Mesothelial cell of epicardium (in vitro differentiated cells): ENCODE measurements around the gene GRK3. TPM values are rescaled to one million over a fixed set of nuclear protein-coding genes. Genes with fewer than 3 reads are reported as not detected.

Experiments used
- DNase-seq, 2 experiments: peaks; one replicate each; pipeline ENCODE4 v3.0.0; 2021; ENCODE audit warnings: low spot score in 2 of 2; ENCODE audit not compliant: unreplicated experiment in 2 of 2
- H3K27ac Mint-ChIP-seq: 2 replicates; pipeline ENCODE4 v1.8.0; 2021; ENCODE audit warnings: mixed read lengths
- H3K27me3 Mint-ChIP-seq: 2 replicates; pipeline ENCODE4 v1.8.0; 2021; ENCODE audit warnings: low read depth, mixed read lengths
- H3K36me3 Mint-ChIP-seq: 2 replicates; pipeline ENCODE4 v1.8.0; 2021; ENCODE audit warnings: mixed read lengths
- H3K4me1 Mint-ChIP-seq: 2 replicates; pipeline ENCODE4 v1.8.0; 2021; ENCODE audit warnings: mixed read lengths
- H3K4me3 Mint-ChIP-seq: 2 replicates; pipeline ENCODE4 v1.8.0; 2021; ENCODE audit warnings: mild to moderate bottlenecking, moderate library complexity, mixed read lengths
- H3K9me3 Mint-ChIP-seq: 2 replicates; pipeline ENCODE4 v1.8.0; 2021; ENCODE audit warnings: mixed read lengths
- total RNA-seq: library from RNA; stranded (reverse); gene quantifications from 3 replicates; pipeline ENCODE4 v1.2.1, GENCODE V29; 2021
- TF ChIP-seq, protein P1 (sequence below): fragments of 200-600 bp; sonication (generic); IDR thresholded peaks from one replicate; pipeline ENCODE4 v1.5.0; 2021; ENCODE audit warnings: antibody characterized with exemption; ENCODE audit not compliant: unreplicated experiment

GRK3 gene
- total RNA-seq, 1 donor from 2014 or later, result 13.8 TPM

DNA sequence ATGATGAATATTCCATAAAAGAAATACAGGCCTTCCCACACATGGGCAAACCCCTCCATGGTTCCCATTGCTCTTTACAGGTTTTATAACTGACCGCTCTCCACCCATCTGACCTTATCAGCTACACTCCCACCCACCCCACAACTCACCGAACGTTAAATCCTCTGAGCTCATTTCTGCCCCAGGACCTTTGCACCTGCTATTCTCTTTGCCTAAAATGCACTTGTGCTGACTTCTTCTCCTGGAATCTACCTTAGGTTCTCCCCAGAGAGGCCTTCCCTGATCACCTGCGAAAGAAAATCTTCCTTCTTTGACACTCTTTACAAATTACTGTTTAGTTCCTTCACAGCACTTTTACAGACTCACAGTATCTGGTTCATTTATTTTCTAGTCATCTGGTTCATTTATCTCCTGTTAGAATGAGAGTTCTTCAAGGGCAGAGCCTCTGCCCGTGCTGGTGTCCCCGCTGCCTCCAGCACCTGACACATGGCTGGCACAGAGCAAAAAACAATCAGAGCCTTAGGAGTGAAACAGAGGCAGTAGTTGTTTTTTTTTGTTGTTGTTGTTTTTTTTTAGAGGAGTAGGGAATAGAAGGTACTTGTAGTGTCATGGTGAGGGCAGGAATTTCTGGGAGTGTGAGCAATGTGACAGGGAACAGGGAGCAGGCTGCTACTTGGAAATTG lies 21.6 kb upstream of the GRK3 start:
- Mint-ChIP-seq H3K4me1 (peaks cover 25% of the 10 kb centered on the region), H3K9me3 (peaks cover 17% of the 10 kb centered on the region), H3K4me3 (no peak overlapping the region), H3K27me3 (no peaks in the 10 kb centered on the region), H3K36me3 (no peaks in the 10 kb centered on the region), H3K27ac (no peak overlapping the region)
- TF ChIP-seq, protein P1, sequence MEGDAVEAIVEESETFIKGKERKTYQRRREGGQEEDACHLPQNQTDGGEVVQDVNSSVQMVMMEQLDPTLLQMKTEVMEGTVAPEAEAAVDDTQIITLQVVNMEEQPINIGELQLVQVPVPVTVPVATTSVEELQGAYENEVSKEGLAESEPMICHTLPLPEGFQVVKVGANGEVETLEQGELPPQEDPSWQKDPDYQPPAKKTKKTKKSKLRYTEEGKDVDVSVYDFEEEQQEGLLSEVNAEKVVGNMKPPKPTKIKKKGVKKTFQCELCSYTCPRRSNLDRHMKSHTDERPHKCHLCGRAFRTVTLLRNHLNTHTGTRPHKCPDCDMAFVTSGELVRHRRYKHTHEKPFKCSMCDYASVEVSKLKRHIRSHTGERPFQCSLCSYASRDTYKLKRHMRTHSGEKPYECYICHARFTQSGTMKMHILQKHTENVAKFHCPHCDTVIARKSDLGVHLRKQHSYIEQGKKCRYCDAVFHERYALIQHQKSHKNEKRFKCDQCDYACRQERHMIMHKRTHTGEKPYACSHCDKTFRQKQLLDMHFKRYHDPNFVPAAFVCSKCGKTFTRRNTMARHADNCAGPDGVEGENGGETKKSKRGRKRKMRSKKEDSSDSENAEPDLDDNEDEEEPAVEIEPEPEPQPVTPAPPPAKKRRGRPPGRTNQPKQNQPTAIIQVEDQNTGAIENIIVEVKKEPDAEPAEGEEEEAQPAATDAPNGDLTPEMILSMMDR, result no peak
- DNase-seq, result no peak

DNA sequence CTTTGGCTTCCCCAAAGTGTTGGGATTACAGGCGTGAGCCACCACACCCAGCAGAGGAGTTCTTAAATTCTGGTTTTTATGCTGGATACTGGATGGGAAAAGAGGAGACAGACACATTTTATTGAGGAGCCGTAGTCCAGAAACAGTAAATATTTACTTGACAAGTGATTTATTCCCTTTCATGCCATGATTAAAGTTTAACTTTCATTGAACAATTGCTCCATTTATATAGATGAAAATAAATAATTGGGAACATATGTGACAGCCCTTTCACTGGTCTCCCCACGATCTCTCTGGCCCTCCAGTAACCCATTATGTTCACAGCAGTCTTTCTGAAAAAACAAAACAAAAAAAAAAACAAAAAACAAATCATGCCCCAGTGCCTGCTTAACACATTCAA lies 19.3 kb upstream of the GRK3 start:
- H3K9me3 Mint-ChIP-seq, result peaks cover 17% of the 10 kb centered on the region
- TF ChIP-seq, protein P1, result no peak
- H3K27me3 Mint-ChIP-seq, result no peaks in the 10 kb centered on the region
- H3K4me1 Mint-ChIP-seq, result peaks cover 31% of the 10 kb centered on the region
- no peaks in the 10 kb centered on the region for H3K36me3 Mint-ChIP-seq
- no peak overlapping the region for H3K27ac Mint-ChIP-seq
- no peak overlapping the region for H3K4me3 Mint-ChIP-seq
- no peak for DNase-seq

DNA sequence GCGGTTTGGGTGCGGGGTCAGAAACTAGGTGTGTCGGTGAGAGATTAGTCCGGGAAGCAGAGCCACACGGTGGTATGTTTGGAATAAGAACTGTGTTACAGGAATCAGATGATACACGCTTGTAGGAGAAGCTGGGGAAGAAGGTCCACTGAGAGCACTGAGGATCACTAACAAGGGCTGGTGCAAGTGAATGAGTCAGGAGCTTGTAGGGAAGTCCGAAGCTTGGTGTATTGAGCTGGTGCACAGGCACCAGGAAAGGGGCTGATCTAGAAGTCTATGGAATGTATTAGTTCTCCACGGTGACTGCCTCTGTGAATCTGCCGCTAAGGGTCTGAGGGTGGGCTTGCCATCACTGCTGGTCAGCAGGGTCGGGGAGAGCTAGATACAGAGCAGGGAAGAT lies 18.8 kb upstream of the GRK3 start:
- H3K4me3 Mint-ChIP-seq, result no peak overlapping the region
- no peak for DNase-seq
- peaks cover 31% of the 10 kb centered on the region for H3K4me1 Mint-ChIP-seq
- peaks cover 17% of the 10 kb centered on the region for H3K9me3 Mint-ChIP-seq
- no peaks in the 10 kb centered on the region for H3K36me3 Mint-ChIP-seq
- no peak overlapping the region for H3K27ac Mint-ChIP-seq
- no peaks in the 10 kb centered on the region for H3K27me3 Mint-ChIP-seq
- TF ChIP-seq, protein P1, result no peak

DNA sequence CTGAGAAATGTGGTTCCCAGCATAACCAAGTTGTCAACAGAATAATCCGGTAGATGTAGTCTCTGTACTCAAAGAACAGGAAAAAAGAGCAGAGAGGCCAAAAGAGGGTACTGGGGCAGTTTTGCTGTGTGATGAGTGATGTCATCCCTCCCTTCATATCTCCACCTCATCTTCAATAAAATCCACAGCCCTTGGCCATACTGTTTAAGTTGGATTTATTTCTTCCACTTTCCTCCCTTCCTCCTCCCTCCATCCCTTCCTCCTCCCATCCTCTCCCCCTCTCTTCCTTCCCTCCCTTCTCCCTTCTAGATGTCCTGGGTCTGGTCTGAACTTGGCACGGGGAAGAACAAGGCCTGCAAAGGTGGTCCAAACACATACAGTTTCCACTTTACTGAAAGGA lies 18.2 kb upstream of the GRK3 start:
- Mint-ChIP-seq H3K36me3 (no peaks in the 10 kb centered on the region), H3K27me3 (no peaks in the 10 kb centered on the region), H3K27ac (no peak overlapping the region), H3K4me3 (no peak overlapping the region), H3K9me3 (peaks cover 15% of the 10 kb centered on the region), H3K4me1 (peaks cover 31% of the 10 kb centered on the region)
- no peak for DNase-seq
- TF ChIP-seq, protein P1, result no peak

DNA sequence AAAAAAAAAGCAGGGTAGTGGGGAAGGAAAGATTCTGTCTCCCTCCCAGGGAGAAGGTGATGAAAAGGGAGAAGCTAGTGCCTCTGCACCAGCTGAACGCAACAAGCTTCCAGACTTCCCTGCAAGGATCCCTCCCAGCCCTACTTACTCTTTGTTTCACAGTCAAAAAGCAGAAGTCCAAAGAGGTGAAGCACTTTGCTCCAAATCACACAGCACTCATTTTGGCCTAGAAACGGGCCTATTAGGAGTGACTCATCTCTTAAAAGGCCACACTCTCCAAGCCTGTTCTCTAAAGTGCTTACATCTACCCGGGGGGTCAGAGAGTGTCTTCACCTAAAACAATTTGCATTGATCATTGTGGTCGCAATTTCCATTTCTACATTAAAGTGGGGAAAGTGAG lies 17.7 kb upstream of the GRK3 start:
- Mint-ChIP-seq H3K4me3 (no peak overlapping the region), H3K27ac (no peak overlapping the region), H3K27me3 (no peaks in the 10 kb centered on the region), H3K9me3 (peaks cover 12% of the 10 kb centered on the region), H3K36me3 (no peaks in the 10 kb centered on the region), H3K4me1 (peaks cover 31% of the 10 kb centered on the region)
- TF ChIP-seq, protein P1, result no peak
- no peak for DNase-seq
